Measurements from ENCODE around the gene COMT. TPM values are rescaled to one million over a fixed set of nuclear protein-coding genes. Genes with fewer than 3 reads are reported as not detected.

COMT gene
- total and polyA plus RNA-seq, 9 of the 15 experiments (the other 6 are each of a cell fraction or from before 2014, with no cell fraction given), result 12.5 to 351 (median 155) TPM

DNA sequence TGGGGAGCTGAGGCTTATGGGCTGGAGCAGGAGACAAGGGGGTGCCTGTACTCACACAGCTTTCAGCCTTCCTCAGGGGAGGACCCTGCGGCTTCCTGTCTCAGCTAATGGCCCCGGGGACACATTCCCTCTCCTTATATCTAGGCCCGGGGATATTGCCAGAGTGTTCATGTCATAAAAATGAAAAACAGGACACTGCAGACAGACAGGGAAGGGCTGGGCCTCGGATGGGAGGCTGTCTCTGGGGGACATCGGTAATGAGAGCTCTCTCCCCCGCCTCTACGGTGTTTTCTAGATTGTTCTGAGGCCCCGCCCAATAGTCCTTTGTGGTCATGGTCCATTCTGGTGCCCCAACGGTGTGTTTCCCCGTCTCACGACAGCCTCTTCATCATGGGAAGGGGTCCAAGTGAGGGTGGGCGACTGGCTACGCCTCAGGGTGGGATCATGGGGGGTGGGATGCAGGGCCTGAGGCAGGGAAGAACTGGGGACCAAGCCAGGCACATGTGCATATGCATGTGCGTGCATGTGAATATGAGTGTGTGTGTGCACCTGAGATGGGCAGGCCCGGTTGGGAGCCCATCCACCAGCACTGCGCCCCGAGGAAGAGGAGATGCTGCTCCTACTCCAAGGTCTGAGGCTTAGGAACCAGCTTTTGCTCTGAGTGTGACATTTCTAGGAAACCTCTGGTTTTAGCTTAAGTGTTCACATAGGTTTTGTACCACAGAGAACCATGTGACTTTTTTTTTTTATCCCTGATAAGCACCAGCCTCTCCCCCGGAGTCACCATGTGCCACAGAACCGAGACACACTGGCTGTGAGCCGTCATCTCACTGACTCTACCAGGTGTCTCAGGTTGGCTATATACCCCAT lies 69.8 kb downstream of the COMT start:
- Histone ChIP-seq H3K79me2 (ENCODE audit: control insufficient read depth, insufficient read depth, low read length) (peaks cover 50% of the 10 kb centered on the region), H3K36me3 (ENCODE audit: control insufficient read depth, insufficient read depth, low read length) (peaks cover 13% of the 10 kb centered on the region; the same call in 2 of the 3 replicates), H3K9ac (ENCODE audit: insufficient read depth in 1 of 2, low read depth in 2 of 2, low read length in 2 of 2) (peak overlapping the region in 1 of 2 experiments; percentile 89; a peak in 2 of 4 replicates), H3K4me3 (no peak overlapping the region), H3K9me3 (replicated peaks; ENCODE audit: control insufficient read depth, insufficient read depth, low read depth, low read length) (no peaks in the 10 kb centered on the region), H3K4me1 (replicated peaks in 1 of 2; ENCODE audit: control insufficient read depth in 2 of 2, insufficient read depth in 2 of 2, low read length in 2 of 2) (peaks cover 70 to 90% of the 10 kb centered on the region in 2 experiments), H3K9me1 (ENCODE audit: control insufficient read depth, insufficient read depth, low read length) (peaks cover 29% of the 10 kb centered on the region), H3K27ac (ENCODE audit: extremely low read depth, low read depth, low read length) (peak overlapping the region; percentile 5; the same call in 1 of the 3 replicates), H3K4me2 (ENCODE audit: insufficient read depth, low read length) (peak overlapping the region; percentile 8; the same call in 1 of the 2 replicates), H3K27me3 (ENCODE audit: control insufficient read depth in 2 of 2, insufficient read depth in 2 of 2, low read length in 2 of 2) (no peaks in the 10 kb centered on the region), H2AFZ (ENCODE audit: low read depth, low read length) (no peak overlapping the region), H4K20me1 (replicated peaks; ENCODE audit: control insufficient read depth, insufficient read depth, low read length) (peaks cover 15% of the 10 kb centered on the region; the same call in 1 of the 2 replicates)
- FAIRE-seq, result peak; percentile 42
- intact Hi-C loops (cut with micrococcal nuclease) (no loop called here), in situ Hi-C loops (cut with MboI) (loop anchor here (5.0 kb wide), 1 partner anchor 39 kb away; no protein-coding TSS in a partner anchor)
- BruUV-seq (replicated peaks), result no TSS peak
- no peak for ATAC-seq
- WGBS (ENCODE audit: insufficient coverage, low coverage, missing lambda C conversion rate), result 59% methylated on average over 20 of the region's 20 CpGs
- CTCF ChIA-PET (ENCODE audit: low intra/inter-chr PET ratio), result interaction anchor here (0.5 to 5.7 kb wide), 2 partner anchors 41 to 289 kb away, joined by 3 to 109 read pairs; no protein-coding TSS in a partner anchor
- POLR2A ChIA-PET, result interaction anchor here (0.5 to 10.0 kb wide), 18 partner anchors 9 to 900 kb away, joined by 3 to 120 read pairs (median 4); partner anchors contain the start of genes RANBP1, TANGO2 and TRMT2A
- peak in 2 of 4 experiments; percentile 76 to 77 for DNase-seq (ENCODE audit: extremely low read depth in 1 of 4, low spot score in 3 of 4)
- TF ChIP-seq CXXC5 (CRISPR knock-in tag; IDR thresholded peaks at IDR 0.05) (peak; percentile 68), HSF4 (CRISPR knock-in tag; IDR thresholded peaks at IDR 0.05; ENCODE audit: borderline replicate concordance) (0 out of 2 replicates have a peak, but pooled peaks have one; percentile 10), ZC3H4 (CRISPR knock-in tag; IDR thresholded peaks at IDR 0.05; ENCODE audit: borderline replicate concordance) (no peak), JUND (IDR thresholded peaks at IDR 0.05; ENCODE audit: borderline replicate concordance, low read depth, low read length) (0 out of 2 replicates have a peak, but pooled peaks have one; percentile 32), JUND (tag; IDR thresholded peaks at IDR 0.05; ENCODE audit: borderline replicate concordance, low read depth, low read length) (peak; percentile 28; the same call in 1 of the 3 replicates), CBFA2T2 (conservative IDR thresholded peaks at IDR 0.05) (no peak), SMAD3 (CRISPR knock-in tag; conservative IDR thresholded peaks at IDR 0.05) (peak; percentile 50; the same call in 1 of the 2 replicates), STAT6 (CRISPR knock-in tag; IDR thresholded peaks at IDR 0.05) (no peak), DMBX1 (CRISPR knock-in tag; IDR thresholded peaks at IDR 0.05; ENCODE audit: borderline replicate concordance) (peak; percentile 62; the same call in 1 of the 2 replicates), KDM5B (IDR thresholded peaks at IDR 0.05; ENCODE audit: insufficient replicate concordance, low read depth, low read length) (peak; percentile 29), MTA1 (IDR thresholded peaks at IDR 0.05; ENCODE audit: borderline replicate concordance) (no peak), KLF6 (CRISPR knock-in tag; IDR thresholded peaks at IDR 0.05; ENCODE audit: borderline replicate concordance) (no peak), ZNF76 (CRISPR knock-in tag; IDR thresholded peaks at IDR 0.05; ENCODE audit: borderline replicate concordance) (0 out of 2 replicates have a peak, but pooled peaks have one; percentile 75), TEAD1 (CRISPR knock-in tag; IDR thresholded peaks at IDR 0.05) (peak in 1 of 2 experiments; percentile 65; a peak in 2 of 4 replicates), LARP7 (IDR thresholded peaks at IDR 0.05) (no peak)
